Measurements from ENCODE around the gene FGD2.
"Not testable (repeated sequence)": the region's sequence is repeated elsewhere in the genome, so short reads cannot be mapped to it uniquely, and the experiment has no call there.

The FGD2 gene

GRCh38 chr6:37020812-37021211 is 15.4 kb downstream of the FGD2 start:
- no peak for DNase-seq

- peak; percentile 58 for DNase-seq
Observed at GRCh38 chr6:37021356-37022129, 16.1 kb downstream of the FGD2 start.

- DNase-seq = no peak
Observed at GRCh38 chr6:37022135-37022863, 16.8 kb downstream of the FGD2 start.

- peak; percentile 78 for DNase-seq
Observed at GRCh38 chr6:37024656-37025337, 19.3 kb downstream of the FGD2 start.

GRCh38 chr6:37025621-37026466 is 20.4 kb downstream of the FGD2 start:
- DNase-seq = no peak

- DNase-seq = no peak
Observed at GRCh38 chr6:37027036-37027720, 21.7 kb downstream of the FGD2 start.

- no peak for DNase-seq
Observed at GRCh38 chr6:37027811-37028469, 22.5 kb downstream of the FGD2 start.

- DNase-seq = peak; percentile 81
Observed at GRCh38 chr6:37029249-37029971, 24.0 kb downstream of the FGD2 start.

GRCh38 chr6:37030599-37030998 is 25.1 kb downstream of the FGD2 start:
- DNase-seq = no peak

GRCh38 chr6:37032239-37032638 is 26.8 kb downstream of the FGD2 start:
- no peak for DNase-seq

- no peak for DNase-seq
Observed at GRCh38 chr6:37033255-37033654, 27.8 kb downstream of the FGD2 start.

GRCh38 chr6:37033819-37034795 is 28.7 kb downstream of the FGD2 start:
- DNase-seq = no peak

- no peak for DNase-seq
Observed at GRCh38 chr6:37036146-37036545, 30.7 kb downstream of the FGD2 start.

GRCh38 chr6:37038292-37039198 is 33.1 kb downstream of the FGD2 start:
- DNase-seq = no peak

- DNase-seq = no peak
Observed at GRCh38 chr6:37039958-37040357, 34.5 kb downstream of the FGD2 start.

GRCh38 chr6:37041521-37041920 is 36.1 kb downstream of the FGD2 start:
- DNase-seq = no peak

- no peak for DNase-seq
Observed at GRCh38 chr6:37042150-37042549, 36.7 kb downstream of the FGD2 start.

- not testable (repeated sequence) for DNase-seq
Observed at GRCh38 chr6:37043091-37043490, 37.6 kb downstream of the FGD2 start.

- no peak for DNase-seq
Observed at GRCh38 chr6:37047346-37047688, 41.9 kb downstream of the FGD2 start.

All from RPMI8226 (cell line).